GM23338 (cell line): Measurements from ENCODE around the gene TRPC5OS. TPM values are rescaled to one million over a fixed set of nuclear protein-coding genes. Genes with fewer than 3 reads are reported as not detected.

Experiments used
- ATAC-seq: fragments of 200-7000 bp; cut with Tn5 transposase; 3 replicates; pipeline ENCODE4 v1.9.1; 2020
- DNase-seq: peaks from one replicate; pipeline ENCODE4 v3.0.0-alpha.2; 2015; ENCODE audit warnings: low spot score
- H2AFZ ChIP-seq: fragments of 200-600 bp; sonication (generic); 2 replicates; pipeline ENCODE4 v1.8.0; 2016; ENCODE audit warnings: antibody characterized with exemption, mild to moderate bottlenecking, moderate library complexity
- H3F3A ChIP-seq: fragments of 200-600 bp; sonication (generic); replicated peaks from 2 replicates; pipeline ENCODE4 v1.8.0; 2017; ENCODE audit warnings: antibody characterized with exemption, mixed run types, low read depth
- H3K27ac ChIP-seq: fragments of 200-600 bp; sonication (generic); 2 replicates; pipeline ENCODE4 v1.6.1; 2016; ENCODE audit warnings: low read depth
- H3K27me3 ChIP-seq: fragments of 200-600 bp; sonication (generic); 2 replicates; pipeline ENCODE4 v1.8.0; 2016; ENCODE audit warnings: mild to moderate bottlenecking, mixed run types, moderate library complexity; ENCODE audit not compliant: insufficient read depth
- H3K36me3 ChIP-seq: fragments of 200-600 bp; sonication (generic); 2 replicates; pipeline ENCODE4 v1.8.0; 2016; ENCODE audit warnings: mild to moderate bottlenecking; ENCODE audit not compliant: insufficient read depth
- H3K4me1 ChIP-seq: fragments of 200-600 bp; sonication (generic); 2 replicates; pipeline ENCODE4 v1.8.0; 2016; ENCODE audit warnings: mild to moderate bottlenecking, moderate library complexity; ENCODE audit not compliant: insufficient read depth
- H3K4me2 ChIP-seq: fragments of 200-600 bp; sonication (generic); 2 replicates; pipeline ENCODE4 v1.7.1; 2017; ENCODE audit warnings: mixed run types
- H3K4me3 ChIP-seq: fragments of 200-600 bp; sonication (generic); 2 replicates; pipeline ENCODE4 v1.6.1; 2016; ENCODE audit warnings: mixed run types
- H3K79me2 ChIP-seq: fragments of 200-600 bp; sonication (generic); replicated peaks from 2 replicates; pipeline ENCODE4 v1.8.0; 2017; ENCODE audit warnings: mild to moderate bottlenecking; ENCODE audit not compliant: insufficient read depth
- H3K9me2 ChIP-seq: fragments of 200-600 bp; sonication (generic); 2 replicates; pipeline ENCODE4 v1.8.0; 2017; ENCODE audit not compliant: insufficient read depth
- H4K20me1 ChIP-seq: fragments of 200-600 bp; sonication (generic); replicated peaks from 2 replicates; pipeline ENCODE4 v1.8.0; 2017; ENCODE audit warnings: mild to moderate bottlenecking; ENCODE audit not compliant: insufficient read depth
- H3K27ac Mint-ChIP-seq: 2 replicates; pipeline ENCODE4 v1.8.0; 2020; ENCODE audit warnings: inconsistent platforms, mild to moderate bottlenecking, moderate library complexity, mixed read lengths
- H3K27me3 Mint-ChIP-seq: 3 replicates; pipeline ENCODE4 v1.8.0; 2022; ENCODE audit warnings: low read depth, mild to moderate bottlenecking, moderate library complexity, mixed read lengths, inconsistent platforms; ENCODE audit not compliant: insufficient read depth, poor library complexity
- H3K36me3 Mint-ChIP-seq: 3 replicates; pipeline ENCODE4 v1.8.0; 2021; ENCODE audit warnings: low read depth, mild to moderate bottlenecking, inconsistent platforms, moderate library complexity, mixed read lengths
- H3K4me1 Mint-ChIP-seq: 3 replicates; pipeline ENCODE4 v1.8.0; 2020; ENCODE audit warnings: mild to moderate bottlenecking, inconsistent platforms, mixed read lengths
- H3K4me3 Mint-ChIP-seq: 3 replicates; pipeline ENCODE4 v1.8.0; 2021; ENCODE audit warnings: moderate library complexity, mild to moderate bottlenecking, inconsistent platforms, mixed read lengths
- H3K9me3 Mint-ChIP-seq: 3 replicates; pipeline ENCODE4 v1.8.0; 2020; ENCODE audit warnings: moderate library complexity, mild to moderate bottlenecking, inconsistent platforms, mixed read lengths
- NANOG ChIP-seq: IDR thresholded peaks from 2 replicates; pipeline ENCODE4 v1.6.1; 2016; ENCODE audit warnings: antibody characterized with exemption, borderline replicate concordance
- REST ChIP-seq: IDR thresholded peaks from one replicate; pipeline ENCODE4 v1.6.1; 2018; ENCODE audit warnings: antibody characterized with exemption; ENCODE audit not compliant: unreplicated experiment
- STAT1 ChIP-seq: IDR thresholded peaks from one replicate; pipeline ENCODE4 v1.6.1; 2016; ENCODE audit warnings: antibody characterized with exemption; ENCODE audit not compliant: unreplicated experiment
- ZNF114 ChIP-seq: fragments of 250-450 bp; sonication (Bioruptor Pico); IDR thresholded peaks from 2 replicates; pipeline ENCODE4 v1.5.0; 2020; ENCODE audit warnings: mild to moderate bottlenecking, moderate library complexity
- ZNF462 ChIP-seq: fragments of 250-450 bp; sonication (Bioruptor Pico); IDR thresholded peaks from 2 replicates; pipeline ENCODE4 v1.5.0; 2020; ENCODE audit warnings: mild to moderate bottlenecking, moderate library complexity
- polyA plus RNA-seq: library from polyadenylated mRNA; unstranded; fragments of >200 nt; fragmentation: Nextera tagmentation; extraction: Ambion mirVana; gene quantifications from 2 replicates; pipeline ENCODE4 v1.2.1, GENCODE V29; 2016
- total RNA-seq: library from RNA; depleted of rRNA; stranded (reverse); fragments of >200 nt; shearing (Covaris generic); gene quantifications from 2 replicates; pipeline ENCODE4 v1.2.3, GENCODE V29; 2014

The TRPC5OS gene
- total and polyA plus RNA-seq, 2 experiments from 2014 or later: not detected

- H3K79me2 ChIP-seq: no peaks in the 10 kb centered on the region
- H3K36me3 Mint-ChIP-seq: no peaks in the 10 kb centered on the region
- no peak overlapping the region for H3K4me3 Mint-ChIP-seq
- TF ChIP-seq ZNF462: no peak
- no peak for TF ChIP-seq ZNF114 (CRISPR knock-in tag)
- no peaks in the 10 kb centered on the region for H3K27me3 ChIP-seq
- H3K27ac Mint-ChIP-seq: no peak overlapping the region
- H3K36me3 ChIP-seq: no peaks in the 10 kb centered on the region
- H3K9me2 ChIP-seq: no peaks in the 10 kb centered on the region
- no peaks in the 10 kb centered on the region; the same call in 2 of the 3 replicates for H3K4me1 Mint-ChIP-seq
- no peak for DNase-seq
- H3K4me3 ChIP-seq: no peak overlapping the region
- no peak overlapping the region for H2AFZ ChIP-seq
- H3K27me3 Mint-ChIP-seq: no peaks in the 10 kb centered on the region
- no peaks in the 10 kb centered on the region for H3K4me1 ChIP-seq
- H3K9me3 Mint-ChIP-seq: no peaks in the 10 kb centered on the region
- H3K27ac ChIP-seq: no peak overlapping the region
- ATAC-seq: no peak
- H3F3A ChIP-seq: no peaks in the 10 kb centered on the region
- H4K20me1 ChIP-seq: no peaks in the 10 kb centered on the region
- no peak overlapping the region for H3K4me2 ChIP-seq
Observed at GRCh38 chrX:111896148-111896547, 20.2 kb downstream of the TRPC5OS start.

GRCh38 chrX:111914398-111915090 lies 38.6 kb downstream of the TRPC5OS start:
- Histone ChIP-seq H3F3A (no peaks in the 10 kb centered on the region), H3K9me2 (no peaks in the 10 kb centered on the region), H3K27ac (peak overlapping the region; percentile 66; the same call in 1 of the 2 replicates), H3K27me3 (no peaks in the 10 kb centered on the region), H2AFZ (peak overlapping the region; percentile 52; the same call in 1 of the 2 replicates), H3K79me2 (no peaks in the 10 kb centered on the region), H3K4me2 (peak overlapping the region; percentile 12; the same call in 1 of the 2 replicates), H4K20me1 (no peaks in the 10 kb centered on the region), H3K4me3 (no peak overlapping the region), H3K36me3 (no peaks in the 10 kb centered on the region), H3K4me1 (peaks cover 7% of the 10 kb centered on the region; the same call in 1 of the 2 replicates)
- H3K9me3 Mint-ChIP-seq: no peaks in the 10 kb centered on the region; the same call in 2 of the 3 replicates
- H3K4me3 Mint-ChIP-seq: no peak overlapping the region
- TF ChIP-seq STAT1 (no peak), REST (no peak), NANOG (no peak)
- DNase-seq (peak; percentile 27), ATAC-seq (peak; percentile 23; the same call in 2 of the 3 replicates)
- no peaks in the 10 kb centered on the region for H3K27me3 Mint-ChIP-seq
- H3K4me1 Mint-ChIP-seq: peaks cover 14% of the 10 kb centered on the region
- peak overlapping the region; percentile 82 for H3K27ac Mint-ChIP-seq
- H3K36me3 Mint-ChIP-seq: peaks cover 5% of the 10 kb centered on the region; the same call in 1 of the 3 replicates
